ENCODE results near the gene CTDSPL.
A peak's percentile ranks its signal among the peaks of the same experiment; 100 is the strongest.

Gene CTDSPL

DNA sequence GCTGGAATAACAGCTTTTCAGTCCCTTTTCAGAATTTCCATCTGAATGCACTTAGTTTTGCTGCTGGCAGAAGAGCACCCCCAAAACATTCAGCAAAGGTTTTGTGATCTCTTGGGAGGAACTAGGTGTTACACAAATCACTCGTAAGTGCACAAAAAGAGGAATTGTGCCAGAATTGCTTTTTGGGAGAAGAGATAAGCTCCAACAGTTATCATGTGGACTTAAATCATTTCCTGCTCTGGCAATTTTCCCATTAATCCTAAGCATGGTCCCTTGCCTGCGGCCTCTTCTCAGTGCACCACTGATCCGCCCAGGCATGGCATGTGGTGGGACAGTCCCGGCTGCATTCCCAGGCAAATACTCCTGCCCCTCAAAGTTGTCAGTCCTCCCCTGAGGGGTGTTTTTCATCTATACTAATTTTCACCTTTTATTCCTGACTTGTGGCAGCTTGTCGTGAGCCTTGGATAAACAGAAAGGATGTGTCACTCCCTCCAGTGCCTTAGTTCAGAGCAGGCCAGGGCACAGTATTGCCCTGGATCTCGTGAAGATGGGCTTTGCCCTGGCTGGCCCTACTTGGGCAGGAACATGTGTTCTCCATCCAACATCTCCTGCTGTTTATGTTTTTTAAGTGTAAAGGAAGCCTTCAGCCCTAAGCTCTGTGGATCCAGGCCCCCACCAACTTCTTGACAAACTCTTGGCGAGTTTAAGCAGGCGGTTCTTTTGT lies 84.3 kb downstream of the CTDSPL start:
- DNase-seq: peak; percentile 36 to 80

GRCh38 chr3:37946531-37946889 lies 84.8 kb downstream of the CTDSPL start:
- no peak for DNase-seq

- DNase-seq: no peak
These were observed 88.2 kb downstream of the CTDSPL start for GRCh38 chr3:37949866-37950265.

DNA sequence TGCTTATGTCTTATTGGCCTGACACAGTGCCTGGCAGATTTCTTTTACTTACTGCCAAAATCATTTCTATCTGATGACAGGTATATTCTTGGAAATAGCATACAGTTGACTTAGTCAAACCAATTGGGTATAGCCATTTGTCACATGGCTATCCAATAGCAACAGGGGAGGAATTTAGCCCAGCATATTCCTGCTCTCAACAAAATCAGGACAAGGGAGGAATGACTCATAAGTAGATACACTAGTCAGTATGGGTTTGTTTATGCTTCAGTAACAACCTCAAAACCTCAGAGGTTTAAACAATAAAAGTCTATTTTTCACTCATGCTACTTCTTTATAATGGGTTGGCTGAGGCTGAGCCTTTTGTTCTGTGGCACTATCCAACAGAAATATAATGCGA lies 90.9 kb downstream of the CTDSPL start:
- no peak for DNase-seq

- no peak for DNase-seq
These were observed 91.5 kb downstream of the CTDSPL start for GRCh38 chr3:37953226-37953625.

GRCh38 chr3:37953707-37954394 lies 92.2 kb downstream of the CTDSPL start:
- DNase-seq: no peak

DNA sequence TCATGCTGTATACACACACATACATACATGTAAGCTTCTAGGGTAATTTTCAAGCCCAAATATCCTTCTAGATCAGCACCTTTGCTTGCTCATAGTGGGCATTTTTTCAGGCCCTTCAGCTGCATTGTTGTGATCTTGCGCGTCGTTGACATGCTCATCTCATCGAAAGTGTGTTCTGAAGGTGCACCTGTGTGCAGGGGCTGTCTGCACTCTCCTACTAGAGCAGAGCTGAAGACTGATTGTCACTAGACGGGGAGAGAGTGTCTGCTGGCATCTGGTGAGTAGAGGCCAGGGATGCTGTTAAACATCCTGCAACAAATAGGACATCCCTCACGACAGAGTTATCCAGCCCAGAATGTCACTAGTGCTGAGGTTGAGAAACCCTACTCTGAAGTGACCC lies 93.2 kb downstream of the CTDSPL start:
- no peak for DNase-seq

GRCh38 chr3:37955918-37956707 lies 94.4 kb downstream of the CTDSPL start:
- no peak for DNase-seq

DNA sequence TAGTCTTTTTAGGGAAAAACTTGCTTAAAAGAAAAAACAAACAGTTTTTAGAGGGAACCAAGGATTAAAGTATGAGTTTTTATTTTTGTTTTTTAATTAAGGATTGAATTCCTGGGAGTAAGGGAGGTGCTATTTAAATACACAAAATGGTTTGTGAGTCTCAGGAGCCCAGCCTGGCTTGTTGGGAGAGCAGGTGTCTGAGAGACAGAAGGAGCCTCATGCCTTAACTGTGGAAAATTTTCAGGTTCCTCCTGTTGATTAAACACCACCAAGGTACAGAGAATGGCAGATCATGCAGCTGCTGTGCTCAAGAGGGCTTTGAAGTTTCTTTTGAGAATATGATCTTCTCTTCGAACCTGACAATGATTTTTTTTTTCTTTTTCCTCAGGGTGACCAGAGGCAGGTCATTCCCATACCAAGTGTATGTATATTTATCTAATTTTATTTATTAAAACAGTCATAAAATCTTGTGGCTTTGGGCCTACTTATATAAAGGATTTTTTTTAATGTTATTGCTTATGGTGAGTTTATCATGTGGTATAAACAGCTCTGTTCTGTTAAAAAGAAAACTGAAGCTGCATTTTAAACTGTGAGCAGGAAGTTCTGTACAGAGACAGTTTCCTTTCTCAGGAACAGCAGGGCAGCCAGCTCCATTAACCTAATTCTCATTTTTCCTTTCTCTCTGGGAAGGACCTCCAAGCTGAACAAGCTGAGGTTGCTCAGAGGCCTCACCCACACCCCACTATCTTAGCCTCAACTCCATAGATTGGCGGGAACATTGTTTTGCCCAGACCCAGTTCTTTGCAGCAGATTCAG lies 95.3 kb downstream of the CTDSPL start:
- DNase-seq: no peak

GRCh38 chr3:37957539-37957936 lies 95.9 kb downstream of the CTDSPL start:
- no peak for DNase-seq

DNA sequence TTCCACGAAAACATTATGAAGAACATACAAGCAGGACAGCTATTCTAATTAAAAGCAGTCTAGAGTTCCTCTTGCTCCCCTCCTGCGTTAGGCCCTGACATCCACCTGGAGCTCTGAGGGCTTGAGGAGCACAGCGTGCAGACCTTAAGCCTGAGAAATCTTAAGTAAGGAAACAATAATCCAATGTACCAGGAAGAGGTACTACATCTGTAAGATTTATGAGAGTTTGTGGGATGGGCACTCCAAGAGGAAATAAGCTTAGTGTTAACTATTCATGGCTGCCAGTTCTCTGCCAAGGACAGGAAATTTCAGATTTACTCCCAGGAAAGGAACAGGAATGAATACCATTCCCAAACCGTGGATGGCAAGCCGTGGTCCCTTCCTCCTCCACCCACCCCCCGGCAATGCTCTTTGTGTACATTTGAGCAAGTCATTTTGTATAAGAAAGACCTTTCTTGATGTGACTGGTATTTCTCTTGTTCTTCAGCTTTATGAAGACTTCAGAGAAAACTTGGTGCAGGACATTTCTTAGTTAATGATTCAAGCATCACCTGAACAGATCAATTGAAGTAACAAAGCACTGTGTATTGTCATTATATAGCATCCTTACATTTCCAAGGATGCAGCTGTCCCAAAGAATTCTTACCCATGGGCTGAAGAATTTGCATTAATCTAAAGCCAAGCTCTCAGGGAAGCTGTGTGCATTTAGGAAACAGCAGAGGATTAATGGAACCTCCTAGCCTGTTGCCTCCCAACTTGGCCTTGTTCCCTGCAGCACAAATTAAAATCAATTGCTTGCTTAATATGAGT lies 100.1 kb downstream of the CTDSPL start:
- no peak for DNase-seq

- DNase-seq: no peak
These were observed 101.3 kb downstream of the CTDSPL start for GRCh38 chr3:37963016-37963415.

DNA sequence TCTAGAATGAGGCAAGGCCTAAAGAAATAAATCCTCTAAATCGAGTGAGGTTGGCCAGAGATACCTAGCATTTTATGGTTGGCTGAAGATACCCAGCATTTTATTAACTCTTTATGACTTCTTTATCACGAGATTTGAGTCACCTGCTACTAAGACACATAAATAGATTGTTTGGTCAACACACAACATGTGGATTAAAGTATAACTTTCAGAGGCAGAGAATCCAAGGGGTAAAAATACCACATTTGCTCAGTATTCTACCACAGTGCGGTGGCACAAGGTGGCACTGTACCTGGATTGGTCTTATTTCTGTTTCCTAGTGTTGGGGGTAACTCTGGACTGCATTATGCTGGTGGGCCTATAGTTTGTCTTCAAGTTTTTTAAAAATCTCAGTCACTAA lies 102.0 kb downstream of the CTDSPL start:
- DNase-seq: no peak

GRCh38 chr3:37964146-37964545 lies 102.5 kb downstream of the CTDSPL start:
- DNase-seq: no peak

- DNase-seq: no peak
These were observed 103.0 kb downstream of the CTDSPL start for GRCh38 chr3:37964716-37965115.

DNA sequence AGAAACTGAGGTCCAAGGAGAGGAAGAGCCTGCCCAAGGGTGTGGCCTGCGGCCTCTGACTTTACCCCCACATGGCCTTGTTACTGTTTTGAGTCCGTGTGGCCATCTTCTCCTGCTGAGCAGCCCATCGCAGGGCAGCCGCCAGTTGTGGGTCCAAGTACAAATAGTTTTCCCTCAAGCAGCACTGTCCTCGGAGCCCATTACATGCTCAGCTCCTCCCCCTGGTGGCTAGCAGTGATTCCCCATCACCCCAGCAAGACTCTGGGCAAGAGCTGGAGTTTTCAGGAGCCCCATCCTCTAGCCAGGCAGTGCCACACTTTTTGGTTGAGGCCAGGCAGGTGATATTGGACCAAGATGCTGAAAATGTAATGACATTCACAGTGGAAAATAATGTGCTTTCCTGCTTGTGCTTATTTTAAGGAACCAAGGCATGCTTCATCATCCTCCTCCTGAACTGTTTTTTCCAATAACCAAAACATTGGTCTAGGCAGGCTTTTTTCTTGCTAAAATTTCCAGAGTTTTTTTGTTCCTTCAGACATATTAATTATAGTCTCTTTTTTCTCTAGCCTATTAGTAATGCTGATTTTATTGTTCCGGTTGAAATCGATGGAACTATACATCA lies 105.7 kb downstream of the CTDSPL start:
- peak in 1 of 2 experiments; percentile 42 for DNase-seq

GRCh38 chr3:37968199-37968598 lies 106.5 kb downstream of the CTDSPL start:
- no peak for DNase-seq

- DNase-seq: no peak
These were observed 107.3 kb downstream of the CTDSPL start for GRCh38 chr3:37968813-37969595.

DNA sequence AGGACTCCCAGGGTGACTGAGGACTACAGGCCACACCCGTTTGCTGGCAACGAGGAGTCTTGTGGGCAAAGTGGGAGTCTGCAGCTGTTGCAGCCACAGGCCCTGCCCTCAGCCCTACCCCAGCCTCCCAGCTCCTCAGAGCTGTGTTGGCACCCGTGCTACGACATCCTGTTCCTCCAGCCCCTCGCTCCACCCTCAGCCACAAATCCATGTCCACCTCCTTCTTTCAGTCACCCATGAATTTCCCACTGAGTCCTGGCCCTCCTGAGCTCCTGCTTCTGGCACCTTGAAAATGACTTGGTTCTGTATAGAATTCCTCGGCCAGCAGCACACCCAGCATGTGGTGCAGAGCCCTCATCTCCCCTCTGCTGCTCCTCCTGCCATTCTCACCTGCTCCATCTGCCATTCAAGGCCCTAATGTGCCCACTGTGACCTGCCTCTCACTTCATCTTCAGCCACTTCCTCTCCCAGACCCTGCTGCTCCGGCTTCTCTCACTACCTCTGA lies 108.0 kb downstream of the CTDSPL start:
- no peak for DNase-seq

DNA sequence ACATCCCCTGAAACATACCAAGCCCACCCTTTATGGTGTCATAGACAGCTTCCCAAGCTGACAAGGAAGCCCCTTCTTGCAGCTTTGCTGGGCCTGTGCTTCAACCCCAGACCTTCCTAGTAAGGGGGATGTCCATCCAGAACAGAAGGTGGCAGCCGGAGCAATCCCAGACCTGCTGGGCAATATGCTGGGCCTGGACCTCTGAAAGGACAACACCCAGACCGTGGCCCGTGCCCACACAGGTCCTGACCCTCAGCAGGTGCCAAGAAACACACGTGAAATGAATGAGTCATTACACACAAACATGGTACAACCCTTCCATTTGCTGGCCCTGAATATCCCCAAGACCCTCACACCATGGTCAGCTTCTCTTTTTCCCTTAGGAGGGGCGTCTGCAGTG lies 109.1 kb downstream of the CTDSPL start:
- DNase-seq: no peak

DNA sequence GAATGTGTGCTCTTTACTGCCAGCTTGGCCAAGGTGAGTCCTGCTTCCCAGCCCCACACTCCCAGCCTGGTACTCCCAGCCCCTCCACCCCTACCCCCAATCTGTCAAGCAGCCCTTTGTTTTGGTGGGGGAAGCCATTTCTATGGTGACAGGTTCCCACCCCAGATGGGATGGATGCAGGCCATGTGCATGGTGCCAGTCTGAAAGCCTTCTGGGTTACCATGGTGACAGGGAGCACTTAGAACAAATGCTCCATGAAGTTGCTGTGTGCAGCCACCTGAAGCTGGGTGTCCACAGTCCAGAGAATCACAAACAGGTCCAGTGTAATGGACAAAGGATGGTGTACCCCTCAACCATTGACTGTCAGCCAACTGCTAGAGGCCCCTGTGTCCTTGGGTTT lies 109.8 kb downstream of the CTDSPL start:
- no peak for DNase-seq

All from SW 1271 (cell line).